Measurements from ENCODE around the gene MOG. TPM values are rescaled to one million over a fixed set of nuclear protein-coding genes. Genes with fewer than 3 reads are reported as not detected.
A peak's percentile ranks its signal among the peaks of the same experiment; 100 is the strongest.

MOG gene
- under 1 TPM in 2 of 12 donors, not detected in 10; 0.27 to 0.34 TPM for polyA plus RNA-seq (ENCODE audit: insufficient read length in 12 of 12)
- long read RNA-seq, donor 1, partial matches to known transcripts, result 152 of 152 reads
- long read RNA-seq, donor 1, other reads (novel, unspliced or antisense), result 0 of 152 reads
- long read RNA-seq, donor 2, result 0 reads
- long read RNA-seq, donor 3, result 0 reads
- long read RNA-seq, donor 4, result 0 reads
- long read RNA-seq, donor 5, result 0 reads
- long read RNA-seq, donor 6, result 0 reads
- long read RNA-seq, donor 7, result 0 reads
- long read RNA-seq, donor 8, result 0 reads
- long read RNA-seq, donor 9, result 0 reads
- long read RNA-seq, donor 10, result 0 reads
- long read RNA-seq, donor 11, result 0 reads

DNA sequence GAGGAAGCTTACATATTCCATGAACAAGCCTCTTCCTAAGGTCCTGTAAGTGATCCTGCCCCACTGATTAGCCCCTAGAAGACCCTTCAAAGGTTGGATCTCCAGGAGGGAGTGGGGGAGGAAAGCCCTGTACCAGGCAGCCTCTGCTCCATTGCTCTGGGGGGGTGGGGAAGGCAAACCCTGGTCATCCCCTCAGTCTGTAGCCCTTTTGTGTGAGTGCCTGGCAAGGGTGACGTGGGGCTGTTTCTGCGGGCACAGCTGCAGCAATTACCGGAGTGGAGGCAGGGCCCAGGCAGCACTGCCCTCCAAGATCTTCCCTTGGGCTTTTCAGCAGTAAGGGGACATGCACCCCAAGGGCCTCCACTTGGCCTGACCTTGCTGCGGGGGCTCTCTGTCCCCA, at the start of gene MOG:
TSS of gene MOG (plus strand) at position 295 of the 400 bp plus-strand sequence. CDS start 118 bp downstream, outside the sequence.
- no peak for DNase-seq

DNA sequence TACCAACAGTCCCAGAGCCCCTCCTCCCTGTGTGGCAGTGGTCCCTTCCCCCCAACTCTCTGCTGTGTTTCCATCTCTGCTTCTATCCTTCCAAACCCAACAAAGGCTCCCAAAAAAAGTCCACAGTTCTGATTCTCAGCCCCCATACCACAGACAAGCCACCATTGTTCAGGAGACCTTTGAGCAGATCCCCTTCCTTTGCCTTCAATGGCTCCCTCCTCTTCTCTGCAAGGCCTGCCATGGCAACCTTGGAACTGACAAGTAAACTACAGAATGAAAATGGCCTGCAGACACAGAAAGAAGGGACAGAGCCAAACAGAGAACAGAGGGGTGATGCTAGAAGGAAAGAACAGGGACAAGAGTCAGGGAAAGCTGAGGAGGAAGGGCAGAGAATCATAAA, 48.8 kb upstream of the MOG start:
- DNase-seq, result no peak

DNA sequence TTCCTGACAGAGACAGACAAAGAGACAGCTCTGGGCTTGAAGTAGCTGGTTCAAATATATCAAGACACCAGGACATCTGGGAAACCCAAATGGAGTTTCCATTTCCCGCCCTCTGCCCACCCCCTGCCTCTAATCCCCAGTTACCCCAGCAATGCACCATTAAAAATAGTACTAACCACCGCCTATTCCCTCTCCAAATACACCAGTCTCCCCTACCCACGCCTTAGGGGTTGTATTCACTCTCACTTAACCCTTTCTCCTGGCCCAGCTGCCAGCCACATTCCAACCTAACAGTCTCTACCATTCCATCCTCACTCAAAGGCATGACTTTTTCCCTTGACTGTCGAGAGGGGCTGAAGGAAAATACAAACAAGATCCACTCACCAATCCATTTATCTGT, 46.4 kb upstream of the MOG start:
- no peak for DNase-seq

DNA sequence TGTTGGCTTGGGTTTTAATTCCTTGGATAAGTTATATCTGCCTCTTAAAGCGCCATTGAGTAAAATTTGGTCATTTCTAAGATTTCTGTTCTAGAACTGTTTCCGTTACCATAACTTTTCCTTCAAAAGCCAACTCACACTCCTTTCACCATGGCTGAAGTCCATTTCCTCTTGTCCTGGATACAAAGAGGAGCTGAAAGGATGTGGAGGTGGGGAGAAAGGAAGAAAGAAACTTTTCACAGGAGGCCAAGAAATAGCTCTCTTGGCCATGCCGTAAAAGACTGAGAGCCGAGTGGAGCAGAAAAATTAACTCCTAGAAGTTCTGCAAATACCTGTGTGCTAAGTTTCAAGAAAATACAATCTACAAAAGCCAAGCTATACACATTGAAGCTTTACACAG, 45.5 kb upstream of the MOG start:
- DNase-seq, result no peak

DNA sequence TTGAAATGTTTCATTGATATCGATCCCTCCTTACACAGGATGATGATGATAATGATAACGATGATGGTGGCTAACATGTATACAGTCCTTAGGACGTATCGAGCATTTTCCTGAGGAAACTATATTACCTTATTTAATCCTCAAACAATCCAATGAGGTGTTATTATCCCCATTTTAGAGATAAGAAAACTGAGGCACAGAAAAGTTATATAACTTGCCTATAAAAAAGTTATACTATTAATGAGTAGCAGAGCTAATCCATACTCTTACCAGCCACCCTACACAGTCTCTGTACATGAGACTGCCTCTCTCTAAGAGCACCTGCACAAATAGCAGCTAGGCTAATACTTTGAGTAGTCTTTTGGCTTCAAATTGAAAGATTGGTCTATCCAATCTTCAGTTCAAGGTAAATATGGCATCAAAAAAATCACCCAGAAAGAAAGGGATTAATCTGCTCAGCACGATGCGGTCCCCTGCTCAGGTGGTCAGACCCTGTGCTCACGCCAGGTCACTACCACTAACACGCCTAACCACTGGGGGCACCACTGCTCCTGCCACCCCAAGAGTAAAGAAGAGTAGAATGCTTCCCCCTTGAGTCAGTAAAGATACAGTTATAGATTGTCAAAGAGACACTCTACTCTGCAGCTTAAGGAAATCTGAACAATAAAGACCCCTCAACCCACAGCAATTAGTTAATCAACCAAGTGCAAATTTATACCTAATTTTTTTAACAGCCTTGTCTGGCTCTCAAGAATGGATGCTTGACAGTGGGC, 38.9 kb upstream of the MOG start:
- no peak for DNase-seq

DNA sequence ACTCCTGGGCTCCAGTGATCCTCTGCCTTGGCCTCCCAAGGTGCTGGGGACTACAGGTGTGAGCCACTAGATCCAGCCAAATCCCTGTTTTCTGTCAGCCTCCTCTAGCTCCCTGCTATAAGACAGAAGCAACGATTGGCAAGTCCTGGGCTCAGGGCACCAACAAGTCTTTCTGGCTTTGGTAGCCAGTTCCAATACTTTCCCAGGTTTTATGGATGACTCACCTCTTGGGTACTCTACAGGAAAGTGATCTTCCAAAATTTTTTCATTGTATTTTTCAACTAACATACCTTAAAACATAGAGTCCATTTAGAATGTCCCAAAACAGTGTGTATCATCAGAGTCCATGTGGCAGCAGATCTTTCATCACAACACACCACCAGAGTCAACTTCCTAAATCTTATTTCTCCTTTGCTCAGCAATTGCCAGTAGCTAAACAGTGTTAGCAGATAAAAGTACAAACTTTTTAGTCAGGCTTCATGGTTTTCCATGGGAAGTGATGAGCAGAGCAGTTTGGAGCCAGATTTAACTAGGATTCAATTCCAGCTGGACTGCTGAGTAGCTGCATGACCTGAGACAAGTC, 37.2 kb upstream of the MOG start:
- no peak for DNase-seq

DNA sequence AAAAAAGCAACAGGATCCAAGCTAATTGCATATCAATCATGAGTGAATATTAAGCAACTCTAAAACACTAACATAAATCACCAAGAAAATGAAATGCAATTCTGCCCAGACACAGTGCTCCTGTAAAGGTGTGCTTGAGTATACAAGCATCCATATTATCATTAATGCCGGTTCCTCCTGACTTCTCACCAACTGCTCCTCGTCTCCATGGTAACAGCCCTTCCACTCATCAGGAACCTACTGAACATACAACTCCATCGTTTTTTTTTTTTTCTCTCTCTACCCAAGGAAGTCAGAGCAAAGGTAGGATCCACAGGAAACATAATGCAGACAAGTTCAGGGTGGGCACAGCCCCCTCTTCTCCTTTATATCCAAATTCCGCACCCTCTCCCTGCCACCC, 36.3 kb upstream of the MOG start:
- no peak for DNase-seq

DNA sequence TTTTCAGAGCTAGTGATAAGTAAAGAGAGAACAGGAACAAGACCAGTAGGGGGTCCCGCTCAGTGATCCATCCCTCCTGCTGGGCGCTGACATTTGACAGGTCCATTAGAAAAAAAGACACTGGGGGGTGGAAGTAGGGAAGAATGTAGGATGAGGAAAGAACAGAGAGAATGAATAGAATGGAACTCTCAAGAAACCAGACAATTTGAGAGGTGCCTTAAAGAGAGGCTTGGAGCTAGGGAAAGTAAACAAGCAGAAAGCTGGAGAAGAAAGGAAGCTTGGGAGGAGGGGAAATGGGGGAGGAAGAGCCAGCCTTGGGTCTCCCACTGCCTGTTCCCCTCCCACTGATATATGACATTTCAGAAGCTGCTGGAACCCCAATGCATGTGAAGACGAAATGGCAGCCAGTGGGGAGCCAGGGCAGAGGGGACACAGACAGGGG, 32.4 kb upstream of the MOG start:
- DNase-seq, result no peak

DNA sequence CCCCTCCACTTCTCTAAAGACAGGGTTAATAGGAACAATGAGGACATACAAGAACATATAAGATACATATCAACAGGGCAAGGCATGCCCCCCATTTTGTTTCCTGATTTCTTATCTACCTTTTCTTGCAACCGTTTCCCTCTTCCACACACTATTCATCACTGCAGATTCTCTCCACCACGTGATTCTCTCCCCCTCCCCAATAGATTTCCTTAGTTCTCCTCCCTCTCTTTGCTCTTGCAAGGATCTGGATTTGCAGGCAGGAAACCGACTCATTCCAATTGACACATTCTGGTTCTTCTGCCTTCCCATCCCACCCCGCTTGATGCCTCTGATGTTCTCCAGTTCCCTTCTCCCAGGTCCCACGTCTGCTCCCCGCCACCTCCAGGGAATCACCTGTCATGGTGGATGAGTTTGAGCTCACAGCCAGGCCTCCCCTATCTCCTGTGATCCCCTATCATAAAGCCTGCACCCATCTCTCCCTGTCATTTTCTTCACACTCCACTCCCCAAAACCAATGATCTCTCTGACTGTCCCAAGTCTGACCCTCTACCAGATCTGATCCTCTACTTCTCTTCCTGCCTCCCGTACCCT, 31.5 kb upstream of the MOG start:
- DNase-seq, result no peak

DNA sequence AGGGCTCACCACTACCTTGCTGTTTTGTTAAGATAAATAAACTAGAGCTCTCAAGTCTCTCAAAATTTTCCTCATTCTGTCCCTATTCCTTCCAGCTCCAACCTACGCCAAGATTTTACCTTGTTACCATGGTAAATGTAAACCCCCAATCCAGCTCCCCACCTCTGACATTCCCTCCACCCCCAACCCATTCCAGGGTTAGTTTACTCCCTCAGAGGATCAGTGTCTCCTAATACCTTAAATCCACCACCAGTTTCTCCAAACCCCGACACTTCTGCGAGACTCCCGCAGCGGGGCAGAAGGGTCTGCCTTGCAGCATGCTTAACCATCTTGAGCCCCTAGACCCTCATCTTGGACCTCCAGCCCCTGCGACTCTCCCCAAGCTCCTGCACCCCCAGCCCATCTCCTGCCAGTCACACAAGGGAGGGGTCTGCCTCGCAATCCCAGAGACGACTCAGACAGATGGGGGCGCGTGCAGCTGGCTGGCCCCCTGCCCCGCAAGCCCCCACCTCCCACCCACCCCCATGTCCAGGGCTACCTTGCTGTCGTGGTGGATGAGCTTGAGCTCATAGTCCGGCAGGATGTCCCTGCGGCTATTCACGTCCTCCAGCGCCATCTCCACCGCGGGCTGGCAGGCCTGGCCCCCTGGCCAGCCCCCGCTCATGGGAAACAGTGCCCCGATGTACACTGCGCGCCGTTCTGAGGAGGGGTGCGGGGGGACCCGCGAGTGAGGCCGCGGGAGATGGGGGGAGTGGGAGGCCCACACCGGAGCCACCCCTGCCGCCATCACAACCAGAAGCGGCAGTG, 29.7 kb upstream of the MOG start:
- DNase-seq, result no peak

DNA sequence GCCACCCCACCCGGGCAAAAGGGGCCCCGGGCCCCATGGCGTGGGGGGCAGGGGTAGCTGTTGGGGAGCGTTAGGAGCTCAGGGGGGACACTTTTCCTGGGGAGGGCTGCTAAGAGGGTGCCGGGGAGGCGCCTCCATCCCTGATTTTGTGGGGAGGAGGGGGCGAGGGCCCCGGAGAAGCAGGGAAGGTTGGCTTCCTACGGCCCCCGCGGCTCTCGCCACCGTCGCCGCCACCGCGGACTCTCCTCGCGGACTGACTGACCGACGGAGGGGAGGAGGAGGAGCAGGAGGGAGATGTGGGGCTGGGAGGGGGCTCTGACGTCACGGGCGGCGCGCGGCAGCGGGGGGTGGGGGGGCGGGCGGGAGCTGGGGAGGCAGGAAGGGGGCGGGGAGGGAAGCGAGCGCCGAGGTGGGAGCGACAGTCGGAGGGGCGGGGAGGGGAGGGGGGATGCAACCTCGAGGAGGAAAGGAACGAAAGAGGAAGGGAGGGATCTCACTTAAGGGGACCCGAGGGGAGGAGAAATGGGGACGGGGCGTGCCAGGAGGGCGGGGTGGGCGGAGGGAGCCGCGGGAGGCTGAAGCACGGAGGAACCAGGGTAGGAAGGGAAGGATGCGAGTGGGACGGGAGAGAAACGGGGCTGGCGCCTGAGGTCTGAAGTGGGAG, 29.0 kb upstream of the MOG start:
- DNase-seq, result peak; percentile 81

DNA sequence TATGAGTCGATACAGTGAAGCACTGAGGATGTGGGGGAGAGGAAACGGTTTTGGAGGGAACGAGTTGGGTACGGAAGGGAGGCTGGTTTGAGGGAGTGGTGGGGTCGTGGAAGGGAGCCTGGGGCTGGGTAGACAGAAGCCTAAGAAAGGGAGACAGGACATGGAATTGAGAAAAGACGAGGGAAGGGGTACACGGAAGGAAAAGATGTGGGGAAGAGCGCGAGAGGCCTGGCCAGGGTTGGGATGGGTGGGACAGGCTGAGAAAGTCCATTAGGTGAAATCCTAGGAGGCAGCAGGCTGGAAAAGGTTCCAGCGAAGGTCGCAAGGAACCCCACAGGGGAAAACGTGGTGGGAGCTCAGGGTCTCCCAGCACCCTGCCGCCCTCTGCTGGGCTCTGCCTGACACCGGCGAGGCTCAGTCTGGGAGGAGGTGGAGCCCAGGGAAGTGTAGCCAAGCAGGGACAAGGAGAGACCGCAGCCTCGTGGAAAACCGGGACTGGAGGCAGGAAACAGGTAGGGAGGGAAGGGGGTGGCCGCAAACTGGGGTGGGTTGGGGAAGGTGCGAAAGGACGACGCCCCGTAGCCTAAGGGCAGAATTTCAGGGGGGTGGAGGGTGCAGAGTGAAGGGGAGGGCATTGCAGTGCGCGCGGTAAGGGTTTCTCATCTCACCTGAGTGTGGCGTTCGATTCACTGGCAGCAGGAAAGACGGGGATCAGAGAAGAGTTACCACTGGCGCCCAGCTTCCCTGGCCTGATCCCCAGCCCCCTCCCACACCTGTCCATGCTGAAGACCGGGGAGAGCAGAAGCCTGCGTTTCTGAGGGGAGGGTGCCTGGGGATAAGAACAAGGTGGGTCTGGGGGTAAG, 28.2 kb upstream of the MOG start:
- peak; percentile 70 for DNase-seq

DNA sequence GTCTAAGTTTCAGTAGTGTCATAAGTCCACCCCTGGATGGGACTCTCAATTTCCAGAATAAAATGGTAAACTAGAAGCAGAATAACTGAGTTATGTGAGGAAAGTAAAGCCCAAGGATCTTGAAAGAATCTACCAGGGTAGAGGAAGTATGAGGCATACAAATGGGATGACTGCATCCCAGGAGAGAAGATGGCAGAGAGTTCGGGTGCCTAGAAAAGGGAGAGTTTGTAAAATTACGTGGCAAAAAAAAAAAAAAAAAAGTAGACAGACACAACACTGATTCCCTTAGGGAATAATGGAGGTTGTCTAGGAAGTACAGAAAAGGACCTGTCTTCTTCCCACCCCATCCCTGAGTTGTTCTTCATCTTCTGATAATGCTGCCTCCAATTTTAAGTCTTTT, 27.3 kb upstream of the MOG start:
- DNase-seq, result no peak

DNA sequence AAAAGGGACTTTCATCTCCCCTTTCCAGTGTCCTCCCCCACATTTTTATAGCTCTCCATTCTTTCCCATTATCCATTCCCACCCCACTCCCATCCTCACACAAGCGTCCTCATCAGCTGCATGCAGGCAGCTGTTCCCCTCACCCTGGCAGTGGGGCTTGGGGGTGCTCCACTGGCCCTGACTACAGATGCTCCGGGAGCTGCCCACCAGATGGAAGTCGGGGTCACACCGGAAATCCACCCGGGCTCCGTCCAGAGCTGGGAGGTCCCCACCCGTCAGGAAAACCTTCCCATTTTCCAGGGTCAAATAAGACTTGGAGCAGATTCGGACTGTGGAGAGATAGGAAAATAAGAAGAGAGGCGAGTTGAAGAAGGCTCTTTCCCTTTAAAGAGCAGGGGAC, 26.6 kb upstream of the MOG start:
- DNase-seq, result no peak

DNA sequence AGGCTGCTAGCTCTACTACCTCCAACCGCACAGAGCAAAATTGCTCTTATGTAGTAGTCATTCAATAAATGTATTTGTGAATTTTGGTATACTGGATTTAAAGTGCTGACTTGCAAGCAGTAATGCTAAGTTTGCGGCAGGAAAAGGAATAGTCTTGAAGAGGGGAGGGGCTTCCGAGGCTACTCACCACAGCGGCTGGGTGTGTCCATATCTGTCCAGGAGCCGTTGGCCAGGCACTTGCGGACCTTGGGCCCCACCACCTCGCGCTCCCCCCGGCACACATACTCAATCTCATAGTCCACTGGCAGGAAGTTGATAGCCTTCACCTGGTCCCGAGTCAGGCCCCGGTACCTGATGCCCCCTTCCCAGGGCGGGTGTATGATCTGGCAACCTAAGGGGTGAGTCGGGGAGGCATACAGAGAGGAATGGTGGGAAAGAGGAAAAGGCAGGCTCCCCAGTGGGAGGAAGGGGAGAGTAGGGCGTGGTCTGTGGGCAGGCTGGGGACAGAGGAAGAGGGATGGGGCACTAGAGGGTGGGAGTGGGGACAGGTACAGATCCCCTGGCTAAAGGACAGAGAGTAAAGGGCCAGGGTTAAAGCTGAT, 25.6 kb upstream of the MOG start:
- no peak for DNase-seq

DNA sequence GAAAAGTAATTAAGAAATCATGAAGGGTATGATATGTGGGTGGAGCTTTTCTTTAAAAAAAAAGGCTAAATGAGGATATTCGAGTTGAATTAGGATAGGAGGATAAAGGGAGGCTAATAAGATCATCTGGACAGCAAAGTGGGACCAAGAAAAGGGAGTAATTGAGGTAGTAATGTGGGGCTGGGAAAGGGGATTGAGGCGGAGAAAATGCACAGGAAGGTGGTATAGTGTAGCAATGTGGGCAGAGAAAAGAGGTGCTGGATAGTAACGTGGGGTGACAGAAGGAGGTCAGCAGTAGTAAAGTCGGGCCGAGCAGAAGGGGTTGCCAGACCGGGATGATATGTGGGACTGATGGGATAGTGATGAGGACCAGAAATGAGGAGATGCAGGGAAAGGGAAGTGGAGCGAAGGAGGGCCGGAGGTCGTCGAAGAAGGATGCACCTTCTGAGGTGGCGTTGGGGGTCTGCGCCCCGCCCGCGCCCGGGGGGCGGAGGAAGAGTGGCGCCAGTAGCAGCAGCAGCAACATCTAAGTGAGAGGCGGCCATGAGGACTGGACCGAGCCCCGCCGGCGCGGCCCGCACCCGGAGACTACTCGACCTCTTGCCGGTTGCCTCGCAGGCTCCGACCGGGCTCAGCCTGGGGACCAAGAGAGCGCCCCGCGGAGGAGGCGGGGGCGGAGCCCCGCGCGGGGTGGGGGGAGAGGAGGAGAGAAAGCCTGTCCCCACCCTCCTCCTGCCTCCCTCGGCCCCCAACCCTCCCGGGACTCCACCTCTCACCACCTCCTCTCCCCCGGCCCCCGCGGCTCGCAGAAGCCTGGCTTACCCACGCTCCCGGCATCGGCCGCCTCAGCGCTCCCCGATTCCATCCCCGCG, 24.8 kb upstream of the MOG start:
- peak; percentile 46 for DNase-seq

DNA sequence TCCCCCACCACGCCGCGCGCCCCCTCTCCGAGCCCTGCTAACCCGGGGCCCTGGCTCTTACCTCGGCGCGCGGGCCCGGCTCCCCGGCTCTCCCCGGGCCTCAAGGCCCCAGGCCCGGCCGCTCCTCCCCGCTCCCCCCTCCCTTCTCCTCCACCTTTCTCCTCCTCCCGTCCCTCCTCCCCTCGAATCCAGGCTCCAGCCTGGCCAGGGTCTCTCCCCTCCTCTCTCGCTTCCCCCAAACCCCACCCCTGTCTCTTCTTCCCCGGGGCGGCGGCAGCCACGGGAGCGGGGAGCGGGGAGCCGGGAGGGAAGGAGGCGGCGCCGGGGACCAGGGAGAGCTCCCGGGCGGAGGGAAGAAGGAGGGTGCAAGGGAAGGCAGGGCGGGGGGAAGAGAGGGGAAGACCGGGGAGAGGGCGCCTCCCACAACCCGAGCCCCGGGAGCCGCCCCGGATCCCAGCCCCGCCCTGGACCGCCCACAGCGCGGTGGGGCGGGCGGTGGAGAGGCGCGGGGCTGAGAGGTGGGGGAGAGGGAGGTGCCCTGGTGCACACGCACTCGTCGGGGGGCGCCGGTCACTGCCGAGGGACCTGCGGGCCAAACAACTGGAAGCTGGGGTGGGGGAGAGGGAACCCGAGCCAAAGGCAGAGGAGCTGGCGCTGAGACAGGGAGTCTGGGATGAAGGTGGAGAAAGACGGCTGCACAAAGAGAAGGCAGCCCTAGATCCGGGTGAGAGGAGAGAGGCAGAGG, 23.9 kb upstream of the MOG start, which contains the start of gene GABBR1:
TSS of gene GABBR1 (minus strand) at position 395 of the 745 bp plus-strand sequence. CDS start 798 bp downstream, outside the sequence.
- peak; percentile 91 for DNase-seq

DNA sequence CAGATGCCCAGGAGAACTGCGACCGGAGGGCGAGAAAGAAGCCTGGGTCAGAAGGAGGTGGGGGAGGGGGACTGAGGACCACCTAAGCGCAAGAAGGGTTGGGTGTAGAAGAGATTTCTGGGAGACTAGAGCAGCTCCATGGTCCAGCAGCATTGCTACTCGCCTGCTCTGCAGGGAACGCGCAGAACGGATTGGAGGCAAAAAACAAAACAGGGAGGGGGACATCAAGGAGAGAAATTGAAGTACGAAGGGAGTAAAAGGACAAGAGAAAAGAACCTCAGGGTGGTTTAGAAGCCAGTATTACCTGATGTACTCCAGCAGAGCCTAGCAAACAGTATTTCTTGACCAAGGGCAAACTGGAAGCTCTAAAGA, 23.4 kb upstream of the MOG start:
- no peak for DNase-seq
